Measurements from ENCODE around the gene SFTPB.
"Not testable (repeated sequence)": the region's sequence is repeated elsewhere in the genome, so short reads cannot be mapped to it uniquely, and the experiment has no call there.

SFTPB gene
- 0 reads per million in 3 experiments for total RNA-seq

- DNase-seq, result no peak
Observed at GRCh38 chr2:85668009-85668856, at the start of gene SFTPB. Gene SFTPB, minus strand, starts transcription at chr2:85668199. Its CDS starts 16 bp downstream, at chr2:85668183.

GRCh38 chr2:85717308-85718008 is 49.5 kb upstream of the SFTPB start:
- no peak for DNase-seq

- no peak for DNase-seq
Observed at GRCh38 chr2:85716346-85716914, 48.4 kb upstream of the SFTPB start.

GRCh38 chr2:85714841-85715240 is 46.8 kb upstream of the SFTPB start:
- no peak for DNase-seq

- DNase-seq, result not testable (repeated sequence)
Observed at GRCh38 chr2:85714421-85714820, 46.4 kb upstream of the SFTPB start.

GRCh38 chr2:85713836-85714235 is 45.8 kb upstream of the SFTPB start:
- no peak for DNase-seq

GRCh38 chr2:85712849-85713612 is 45.0 kb upstream of the SFTPB start:
- DNase-seq, result no peak

- DNase-seq, result no peak
Observed at GRCh38 chr2:85712336-85712735, 44.3 kb upstream of the SFTPB start.

- DNase-seq, result no peak
Observed at GRCh38 chr2:85711578-85712060, 43.6 kb upstream of the SFTPB start.

GRCh38 chr2:85710687-85711577 is 42.9 kb upstream of the SFTPB start:
- DNase-seq, result no peak

GRCh38 chr2:85709401-85709811 is 41.4 kb upstream of the SFTPB start:
- no peak for DNase-seq

GRCh38 chr2:85708641-85709040 is 40.6 kb upstream of the SFTPB start:
- DNase-seq, result no peak

- peak; percentile 59 for DNase-seq
Observed at GRCh38 chr2:85707304-85707703, 39.3 kb upstream of the SFTPB start.

- DNase-seq, result no peak
Observed at GRCh38 chr2:85706599-85707296, 38.7 kb upstream of the SFTPB start.

- no peak for DNase-seq
Observed at GRCh38 chr2:85706063-85706462, 38.1 kb upstream of the SFTPB start.

GRCh38 chr2:85705680-85706039 is 37.7 kb upstream of the SFTPB start:
- DNase-seq, result no peak

- no peak for DNase-seq
Observed at GRCh38 chr2:85704800-85705679, 37.0 kb upstream of the SFTPB start.

GRCh38 chr2:85704038-85704437 is 36.0 kb upstream of the SFTPB start:
- DNase-seq, result no peak

- DNase-seq, result no peak
Observed at GRCh38 chr2:85703329-85703728, 35.3 kb upstream of the SFTPB start.

GRCh38 chr2:85702800-85703199 is 34.8 kb upstream of the SFTPB start:
- DNase-seq, result no peak

Data from central memory CD4-positive, alpha-beta T cell (primary cell).